Measurements from ENCODE around the gene RSPRY1.
"Not testable (repeated sequence)": the region's sequence is repeated elsewhere in the genome, so short reads cannot be mapped to it uniquely, and the experiment has no call there.

The RSPRY1 gene

GRCh38 chr16:57191056-57191571 lies 5.0 kb downstream of the RSPRY1 start:
- H3K4me3 Mint-ChIP-seq = no peak overlapping the region
- DNase-seq (no peak), ATAC-seq (no peak)
- no peaks in the 10 kb centered on the region for H3K9me3 Mint-ChIP-seq
- H3K27ac Mint-ChIP-seq = no peak overlapping the region
- H3K27me3 Mint-ChIP-seq = no peaks in the 10 kb centered on the region
- H3K4me1 Mint-ChIP-seq = peaks cover 49% of the 10 kb centered on the region

DNA sequence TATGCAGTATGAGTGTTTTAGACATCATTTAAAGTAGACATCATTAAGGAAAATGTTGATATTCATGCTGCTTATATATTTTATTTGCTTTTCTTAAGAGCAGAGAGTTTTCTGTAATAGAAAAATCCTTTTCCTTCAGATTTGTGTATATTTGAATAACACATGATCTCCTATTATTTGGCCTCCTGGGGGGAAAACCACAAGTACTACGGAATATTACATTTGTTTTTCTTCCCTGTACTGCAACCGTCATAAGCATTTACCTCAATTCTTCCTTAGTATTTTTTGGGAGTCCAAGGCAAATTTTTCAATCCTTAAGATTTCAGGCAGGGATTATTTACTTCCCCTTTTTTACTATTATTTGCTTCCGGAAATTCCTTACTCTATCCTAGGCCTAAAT lies 6.0 kb downstream of the RSPRY1 start:
- Mint-ChIP-seq H3K4me3 (no peak overlapping the region), H3K27ac (no peak overlapping the region), H3K4me1 (peaks cover 49% of the 10 kb centered on the region), H3K9me3 (no peaks in the 10 kb centered on the region), H3K27me3 (no peaks in the 10 kb centered on the region)
- ATAC-seq = no peak
- no peak for DNase-seq

GRCh38 chr16:57192720-57193486 lies 6.8 kb downstream of the RSPRY1 start:
- no peak for DNase-seq
- peak overlapping the region in 1 of 2 donors; percentile 48 for H3K27ac Mint-ChIP-seq
- no peaks in the 10 kb centered on the region for H3K9me3 Mint-ChIP-seq
- no peak for ATAC-seq
- peaks cover 43% of the 10 kb centered on the region for H3K4me1 Mint-ChIP-seq
- H3K4me3 Mint-ChIP-seq = no peak overlapping the region
- H3K27me3 Mint-ChIP-seq = no peaks in the 10 kb centered on the region

DNA sequence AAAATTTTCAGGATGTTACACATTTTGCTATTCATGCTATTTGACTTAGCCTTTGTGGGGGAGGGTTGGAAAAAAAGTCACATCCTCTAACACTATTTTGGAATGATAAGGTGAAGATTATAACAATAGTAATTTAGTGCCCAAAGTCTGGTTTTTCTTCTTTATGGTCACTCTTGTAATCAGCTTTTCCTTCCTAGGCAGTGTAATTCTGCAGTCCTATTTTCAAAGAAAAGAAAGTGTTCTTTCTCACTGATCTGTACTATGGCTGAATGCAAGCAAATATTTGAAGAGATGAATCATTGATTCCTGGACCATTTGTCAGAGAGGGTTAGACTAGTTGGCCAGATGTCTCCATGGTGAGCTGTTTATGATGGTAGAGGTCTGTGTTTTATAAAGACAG lies 8.4 kb downstream of the RSPRY1 start:
- H3K4me3 Mint-ChIP-seq = no peak overlapping the region
- DNase-seq (no peak), ATAC-seq (no peak)
- no peaks in the 10 kb centered on the region for H3K9me3 Mint-ChIP-seq
- peaks cover 29% of the 10 kb centered on the region for H3K4me1 Mint-ChIP-seq
- no peaks in the 10 kb centered on the region for H3K27me3 Mint-ChIP-seq
- no peak overlapping the region for H3K27ac Mint-ChIP-seq

GRCh38 chr16:57196286-57196685 lies 10.2 kb downstream of the RSPRY1 start:
- no peaks in the 10 kb centered on the region for H3K9me3 Mint-ChIP-seq
- DNase-seq (no peak), ATAC-seq (no peak)
- peaks cover 24% of the 10 kb centered on the region for H3K4me1 Mint-ChIP-seq
- H3K27me3 Mint-ChIP-seq = no peaks in the 10 kb centered on the region
- no peak overlapping the region for H3K4me3 Mint-ChIP-seq
- no peak overlapping the region for H3K27ac Mint-ChIP-seq

- no peak for ATAC-seq
- no peak for DNase-seq
- Mint-ChIP-seq H3K9me3 (no peaks in the 10 kb centered on the region), H3K27ac (no peak overlapping the region), H3K27me3 (no peaks in the 10 kb centered on the region), H3K4me1 (peaks cover 23% of the 10 kb centered on the region), H3K4me3 (no peak overlapping the region)
Measured at GRCh38 chr16:57196753-57197152, 10.6 kb downstream of the RSPRY1 start.

GRCh38 chr16:57200321-57200720 lies 14.2 kb downstream of the RSPRY1 start:
- H3K4me1 Mint-ChIP-seq, DNase-seq, ATAC-seq, H3K4me3 Mint-ChIP-seq, H3K9me3 Mint-ChIP-seq, H3K27ac Mint-ChIP-seq, H3K27me3 Mint-ChIP-seq: not testable (repeated sequence)

GRCh38 chr16:57200926-57201325 lies 14.8 kb downstream of the RSPRY1 start:
- not testable (repeated sequence) for H3K9me3 Mint-ChIP-seq, ATAC-seq, H3K27me3 Mint-ChIP-seq, H3K27ac Mint-ChIP-seq, DNase-seq, H3K4me3 Mint-ChIP-seq, H3K4me1 Mint-ChIP-seq

DNA sequence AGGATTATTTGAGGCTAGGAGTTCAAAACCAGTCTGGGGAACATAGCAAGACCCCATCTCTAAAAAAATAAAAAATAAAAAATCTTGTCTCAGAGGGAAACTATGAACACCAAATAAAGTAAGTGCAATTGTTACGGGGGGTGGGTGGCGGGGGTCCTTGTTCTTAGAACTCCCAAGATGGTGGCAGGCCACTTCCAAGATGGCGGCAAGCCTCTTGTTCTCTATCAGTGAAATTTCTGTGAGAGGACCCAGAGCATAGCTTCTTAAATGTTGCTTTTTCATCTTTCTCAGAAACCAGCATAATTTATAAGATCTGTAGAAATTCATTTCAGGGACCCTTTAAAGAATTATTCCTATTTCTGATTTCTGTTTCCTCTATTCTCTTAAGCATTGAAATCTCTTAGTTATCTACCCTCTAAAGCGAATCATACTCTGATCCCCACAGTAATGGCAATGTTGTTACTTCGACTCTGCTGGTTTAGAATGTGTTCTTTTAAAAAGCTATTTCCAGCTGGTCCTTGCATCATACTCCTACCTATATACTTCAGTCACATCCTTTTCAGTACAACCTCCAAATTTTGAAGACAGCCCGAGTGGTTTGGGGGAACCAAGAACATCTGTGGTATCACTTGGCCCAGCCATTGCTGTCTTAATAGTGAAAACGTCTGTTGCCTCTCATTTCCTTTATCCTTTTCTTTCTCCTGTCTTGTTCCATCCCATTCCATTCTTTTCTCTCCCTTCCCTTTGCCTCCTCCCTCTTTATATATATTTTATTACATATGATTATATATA lies 16.2 kb downstream of the RSPRY1 start:
- ATAC-seq = no peak

DNA sequence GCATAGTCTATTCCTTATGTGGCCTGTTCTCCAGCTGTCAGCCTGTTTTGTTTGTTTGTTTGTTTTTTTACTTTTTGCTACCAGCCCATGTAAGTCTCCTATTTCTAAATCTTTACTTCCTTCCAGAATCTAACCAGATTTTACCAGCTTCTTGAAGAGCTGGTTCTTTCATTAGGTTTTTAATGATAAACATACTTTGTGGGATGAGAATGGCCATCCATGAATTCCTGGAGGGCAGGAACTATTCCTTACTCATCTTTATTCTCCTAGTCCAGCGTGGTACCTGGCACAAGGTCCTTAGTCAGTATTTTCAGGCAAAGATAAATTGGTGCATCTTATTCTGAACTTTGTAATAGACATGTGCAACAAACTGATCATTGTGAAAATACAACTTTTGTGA lies 17.3 kb downstream of the RSPRY1 start:
- no peak for ATAC-seq
- no peak overlapping the region for H3K27ac Mint-ChIP-seq

More for the DNA sequence above, 16.2 kb downstream of the RSPRY1 start:
- Mint-ChIP-seq H3K27me3 (no peaks in the 10 kb centered on the region), H3K4me1 (no peaks in the 10 kb centered on the region), H3K4me3 (no peak overlapping the region), H3K9me3 (no peaks in the 10 kb centered on the region), H3K27ac (no peak overlapping the region)
- DNase-seq = no peak

DNA sequence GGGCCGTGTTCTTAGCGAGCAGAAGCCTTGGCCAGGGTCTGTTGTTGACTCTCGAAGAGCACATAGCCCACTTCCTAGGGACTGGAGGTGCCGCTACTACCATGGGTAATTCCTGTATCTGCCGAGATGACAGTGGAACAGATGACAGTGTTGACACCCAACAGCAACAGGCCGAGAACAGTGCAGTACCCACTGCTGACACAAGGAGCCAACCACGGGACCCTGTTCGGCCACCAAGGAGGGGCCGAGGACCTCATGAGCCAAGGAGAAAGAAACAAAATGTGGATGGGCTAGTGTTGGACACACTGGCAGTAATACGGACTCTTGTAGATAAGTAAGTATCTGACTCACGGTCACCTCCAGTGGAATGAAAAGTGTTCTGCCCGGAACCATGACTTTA lies 18.5 kb downstream of the RSPRY1 start:
- Mint-ChIP-seq H3K9me3 (no peaks in the 10 kb centered on the region), H3K27me3 (no peaks in the 10 kb centered on the region), H3K4me1 (no peaks in the 10 kb centered on the region), H3K4me3 (no peak overlapping the region), H3K27ac (no peak overlapping the region)
- ATAC-seq = no peak
- no peak for DNase-seq

More for the DNA sequence above, 17.3 kb downstream of the RSPRY1 start:
- H3K27me3 Mint-ChIP-seq = no peaks in the 10 kb centered on the region
- H3K4me1 Mint-ChIP-seq = no peaks in the 10 kb centered on the region
- no peak overlapping the region for H3K4me3 Mint-ChIP-seq
- no peaks in the 10 kb centered on the region for H3K9me3 Mint-ChIP-seq
- no peak for DNase-seq

GRCh38 chr16:57208926-57209325 lies 22.8 kb downstream of the RSPRY1 start:
- H3K4me3 Mint-ChIP-seq = no peak overlapping the region
- DNase-seq = no peak
- ATAC-seq = no peak
- H3K9me3 Mint-ChIP-seq = no peaks in the 10 kb centered on the region
- H3K27ac Mint-ChIP-seq = no peak overlapping the region
- H3K27me3 Mint-ChIP-seq = no peaks in the 10 kb centered on the region
- H3K4me1 Mint-ChIP-seq = no peaks in the 10 kb centered on the region

GRCh38 chr16:57209780-57210179 lies 23.7 kb downstream of the RSPRY1 start:
- ATAC-seq = no peak
- H3K4me1 Mint-ChIP-seq = no peaks in the 10 kb centered on the region

GRCh38 chr16:57213462-57213861 lies 27.3 kb downstream of the RSPRY1 start:
- DNase-seq = no peak
- no peaks in the 10 kb centered on the region for H3K27me3 Mint-ChIP-seq
- H3K9me3 Mint-ChIP-seq = peaks cover 9 to 21% of the 10 kb centered on the region in 2 donors
- H3K27ac Mint-ChIP-seq = no peak overlapping the region
- no peaks in the 10 kb centered on the region for H3K4me1 Mint-ChIP-seq
- no peak overlapping the region for H3K4me3 Mint-ChIP-seq
- ATAC-seq = no peak

More at GRCh38 chr16:57209780-57210179, 23.7 kb downstream of the RSPRY1 start:
- H3K4me3 Mint-ChIP-seq = no peak overlapping the region
- H3K9me3 Mint-ChIP-seq = peaks cover 0 to 2% of the 10 kb centered on the region in 2 donors
- no peak overlapping the region for H3K27ac Mint-ChIP-seq
- no peak for DNase-seq
- no peaks in the 10 kb centered on the region for H3K27me3 Mint-ChIP-seq

- Mint-ChIP-seq H3K27ac (no peak overlapping the region), H3K4me3 (no peak overlapping the region), H3K27me3 (no peaks in the 10 kb centered on the region), H3K4me1 (no peaks in the 10 kb centered on the region), H3K9me3 (peaks cover 9 to 27% of the 10 kb centered on the region in 2 donors)
- no peak for ATAC-seq
- no peak for DNase-seq
Measured at GRCh38 chr16:57216968-57217367, 30.8 kb downstream of the RSPRY1 start.

- H3K27me3 Mint-ChIP-seq = no peaks in the 10 kb centered on the region
- H3K9me3 Mint-ChIP-seq = peaks cover 0 to 6% of the 10 kb centered on the region in 2 donors
- H3K4me3 Mint-ChIP-seq = no peak overlapping the region
- ATAC-seq = no peak
- H3K4me1 Mint-ChIP-seq = no peaks in the 10 kb centered on the region
- no peak for DNase-seq
- H3K27ac Mint-ChIP-seq = no peak overlapping the region
Measured at GRCh38 chr16:57223057-57223456, 36.9 kb downstream of the RSPRY1 start.
